Mesodermal cell (in vitro differentiated cells): ENCODE data around the gene CACNA1C.

Experiments
- H3K27ac ChIP-seq: 2 replicates; pipeline ENCODE4 v1.7.0; 2013; ENCODE audit warnings: mild to moderate bottlenecking, low read depth, low read length, moderate library complexity; ENCODE audit not compliant: severe bottlenecking
- H3K36me3 ChIP-seq: 2 replicates; pipeline ENCODE4 v1.7.1; 2013; ENCODE audit warnings: mild to moderate bottlenecking, low read length, moderate library complexity; ENCODE audit not compliant: control insufficient read depth, insufficient read depth
- H3K4me1 ChIP-seq: one replicate; pipeline ENCODE4 v1.7.1; 2013; ENCODE audit warnings: mild to moderate bottlenecking, low read length; ENCODE audit not compliant: insufficient read depth, control insufficient read depth, poor library complexity, severe bottlenecking
- H3K4me3 ChIP-seq: 2 replicates; pipeline ENCODE4 v1.7.0; 2013; ENCODE audit warnings: low read length, control low read depth, mild to moderate bottlenecking; ENCODE audit not compliant: insufficient read depth, poor library complexity, severe bottlenecking; ENCODE audit errors: extremely low read depth
- H3K9me3 ChIP-seq: 2 replicates; pipeline ENCODE4 v1.7.1; 2013; ENCODE audit warnings: mild to moderate bottlenecking, low read length, moderate library complexity; ENCODE audit not compliant: control insufficient read depth
- WGBS, 2 experiments: methylation state at CpG; one replicate each; pipeline ENCODE4 v1.1.5; 2013; ENCODE audit warnings: missing lambda C conversion rate in 2 of 2; ENCODE audit not compliant: insufficient coverage in 2 of 2; 5-methylcytosine and 5-hydroxymethylcytosine counted together

CACNA1C gene

DNA sequence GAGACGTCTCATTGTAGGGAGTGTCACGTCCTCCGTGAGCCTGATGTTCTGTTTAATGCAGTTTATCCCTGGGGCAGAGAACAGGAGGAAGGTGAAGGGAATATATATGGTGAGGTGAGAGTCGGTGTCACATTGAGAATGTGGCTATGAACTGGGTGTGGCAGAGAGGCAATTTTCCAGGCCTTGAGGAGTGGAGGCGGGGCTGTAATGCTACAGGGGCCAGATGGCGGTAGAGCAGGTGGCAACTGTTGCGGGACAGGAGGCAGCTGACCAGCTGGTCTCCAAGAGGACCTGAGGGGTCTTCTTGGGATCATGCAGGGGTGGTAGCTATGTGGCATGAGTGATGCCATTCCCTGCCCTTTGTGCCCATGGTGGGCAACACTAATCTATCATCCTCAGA is 59.6 kb downstream of the CACNA1C start:
- H3K9me3 ChIP-seq = no peaks in the 10 kb centered on the region
- H3K27ac ChIP-seq = no peak overlapping the region
- no peak overlapping the region for H3K4me3 ChIP-seq
- no peaks in the 10 kb centered on the region for H3K4me1 ChIP-seq
- WGBS, 2 experiments = 93 to 97% methylated on average over 6 to 7 of the region's 7 CpGs
- H3K36me3 ChIP-seq = no peaks in the 10 kb centered on the region

DNA sequence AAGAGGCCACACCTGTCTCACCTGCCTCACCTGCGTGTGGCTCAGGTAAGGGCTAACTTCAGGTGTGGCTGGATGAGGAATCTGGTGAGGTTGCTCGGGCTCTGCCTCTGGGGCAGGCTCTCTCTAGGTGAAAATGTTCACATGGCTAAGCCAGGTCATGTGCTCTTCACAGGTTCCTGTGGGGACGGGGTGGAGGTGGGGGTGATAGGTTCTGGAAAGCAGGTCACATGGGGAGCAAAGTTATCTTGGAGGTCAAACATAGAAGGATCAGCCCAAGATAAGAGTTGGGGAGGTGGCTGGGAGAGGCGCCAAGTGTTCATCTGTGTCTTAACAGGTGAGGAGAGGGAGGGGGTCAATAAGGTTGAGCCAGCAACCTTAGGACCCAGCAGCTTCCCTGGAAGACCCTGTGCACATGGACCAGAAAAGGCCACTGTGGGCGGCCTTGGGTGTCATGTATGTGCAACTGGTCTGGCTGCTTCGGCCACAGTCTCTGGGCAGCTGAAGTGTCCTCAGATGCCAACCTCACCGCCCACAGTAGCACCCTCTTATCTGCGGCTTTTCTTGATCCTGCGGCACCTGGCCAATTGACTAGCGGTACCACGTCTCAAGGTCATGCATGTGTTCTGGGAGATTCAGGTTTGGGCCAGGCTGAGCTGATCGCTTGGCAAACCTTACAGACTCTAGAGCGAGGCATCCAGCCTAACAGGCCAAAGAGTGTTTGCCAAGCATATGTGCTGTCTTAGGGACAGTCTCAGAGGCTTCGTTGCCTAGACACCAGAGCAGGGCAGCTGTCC is 60.5 kb downstream of the CACNA1C start:
- 98% methylated on average over 14 of the region's 14 CpGs for WGBS, 2 experiments
- H3K36me3 ChIP-seq = no peaks in the 10 kb centered on the region
- no peak overlapping the region for H3K27ac ChIP-seq
- no peaks in the 10 kb centered on the region for H3K4me1 ChIP-seq
- H3K4me3 ChIP-seq = no peak overlapping the region
- H3K9me3 ChIP-seq = no peaks in the 10 kb centered on the region

DNA sequence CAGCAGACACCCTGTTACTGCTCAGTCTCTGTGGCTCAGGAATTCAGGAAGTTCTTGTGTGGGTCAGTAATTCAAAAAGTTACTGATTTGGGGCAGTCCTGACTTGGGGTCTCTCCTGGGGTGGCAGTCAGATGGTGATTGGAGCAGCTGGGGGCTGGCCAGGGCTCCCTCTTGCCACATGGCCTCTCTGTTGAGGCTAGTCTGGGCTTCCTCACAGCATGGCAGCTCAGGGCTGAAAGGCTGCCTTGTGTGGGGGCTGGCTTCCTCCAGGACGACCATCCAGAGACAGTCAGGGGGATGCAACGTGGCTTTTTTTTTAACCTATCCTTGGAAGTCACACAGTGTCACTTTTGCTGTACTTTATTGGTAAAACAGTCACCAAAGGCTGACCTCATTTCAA is 61.3 kb downstream of the CACNA1C start:
- Histone ChIP-seq H3K27ac (no peak overlapping the region), H3K4me3 (no peak overlapping the region), H3K36me3 (no peaks in the 10 kb centered on the region), H3K4me1 (no peaks in the 10 kb centered on the region), H3K9me3 (no peaks in the 10 kb centered on the region)
- WGBS, 2 experiments = 39 to 71% methylated on average over 2 of the region's 2 CpGs

DNA sequence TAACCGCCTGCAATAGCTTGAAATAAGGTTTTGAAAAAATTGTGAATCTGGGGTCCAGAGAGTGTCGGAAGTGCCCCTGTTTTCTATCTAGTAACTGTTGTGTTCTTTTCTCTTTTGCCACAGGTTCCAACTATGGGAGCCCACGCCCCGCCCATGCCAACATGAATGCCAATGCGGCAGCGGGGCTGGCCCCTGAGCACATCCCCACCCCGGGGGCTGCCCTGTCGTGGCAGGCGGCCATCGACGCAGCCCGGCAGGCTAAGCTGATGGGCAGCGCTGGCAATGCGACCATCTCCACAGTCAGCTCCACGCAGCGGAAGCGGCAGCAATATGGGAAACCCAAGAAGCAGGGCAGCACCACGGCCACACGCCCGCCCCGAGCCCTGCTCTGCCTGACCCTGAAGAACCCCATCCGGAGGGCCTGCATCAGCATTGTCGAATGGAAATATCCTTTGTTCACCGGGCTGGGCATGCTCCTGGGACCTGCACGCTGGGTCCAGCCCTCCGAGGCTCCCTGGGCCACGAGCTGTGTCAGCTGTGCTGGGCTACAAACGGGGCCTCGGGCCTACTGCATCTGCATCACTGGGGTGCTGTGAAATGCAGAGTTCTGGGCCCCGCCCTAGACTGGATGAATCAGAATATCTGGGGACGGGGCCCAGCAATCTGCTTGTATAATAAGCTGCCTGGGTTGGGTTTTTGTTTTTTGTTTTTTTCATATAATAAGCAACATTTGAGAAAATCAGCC is 62.5 kb downstream of the CACNA1C start:
- 94 to 96% methylated on average over 26 to 28 of the region's 31 CpGs for WGBS, 2 experiments
- no peak overlapping the region for H3K4me3 ChIP-seq
- H3K36me3 ChIP-seq = no peaks in the 10 kb centered on the region
- no peak overlapping the region for H3K27ac ChIP-seq
- no peaks in the 10 kb centered on the region for H3K4me1 ChIP-seq
- no peaks in the 10 kb centered on the region for H3K9me3 ChIP-seq

DNA sequence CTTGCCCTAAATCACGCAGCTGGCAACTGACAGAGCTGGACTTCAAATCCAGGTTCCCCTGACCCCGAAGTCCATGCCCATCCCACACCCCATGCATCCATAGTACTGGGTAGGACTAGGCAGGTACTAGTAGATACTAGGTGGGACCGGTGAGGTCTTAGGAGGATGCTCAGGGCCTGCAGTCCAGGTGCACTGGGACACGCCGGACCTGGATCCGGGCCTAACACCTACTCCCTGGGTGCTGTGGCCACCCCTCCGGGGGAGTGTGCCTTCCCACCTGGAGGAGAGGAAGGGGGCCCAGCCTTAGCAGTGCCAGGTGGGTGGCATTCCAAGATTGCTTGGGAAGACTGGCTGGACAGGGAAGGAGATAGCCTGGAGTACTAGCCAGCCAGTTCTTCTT is 64.8 kb downstream of the CACNA1C start:
- Histone ChIP-seq H3K9me3 (no peaks in the 10 kb centered on the region), H3K27ac (no peak overlapping the region), H3K4me1 (no peaks in the 10 kb centered on the region), H3K36me3 (peaks cover 3% of the 10 kb centered on the region), H3K4me3 (no peak overlapping the region)
- WGBS, 2 experiments = 95 to 100% methylated on average over 5 to 6 of the region's 7 CpGs

DNA sequence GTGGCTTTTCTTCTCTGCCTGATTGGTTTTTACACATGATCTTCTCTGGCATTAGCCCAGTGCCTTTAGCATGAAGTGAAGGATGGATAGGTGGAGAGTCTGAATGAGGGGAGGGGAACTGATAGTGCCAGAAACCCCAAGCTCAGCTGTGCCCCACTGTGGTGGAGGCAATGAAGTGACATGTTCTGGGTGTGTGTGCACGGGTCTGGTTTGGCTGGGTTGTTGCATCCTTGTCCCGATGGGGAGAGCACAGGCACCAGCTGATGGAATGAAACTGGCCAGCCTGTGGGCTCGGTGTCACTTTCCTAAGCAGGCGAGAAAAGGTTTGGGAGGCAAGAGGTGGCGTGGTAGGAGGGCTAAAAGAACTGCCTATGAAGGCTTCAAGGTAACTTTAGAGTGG is 65.3 kb downstream of the CACNA1C start:
- Histone ChIP-seq H3K36me3 (peaks cover 3% of the 10 kb centered on the region), H3K27ac (no peak overlapping the region), H3K9me3 (no peaks in the 10 kb centered on the region), H3K4me3 (no peak overlapping the region), H3K4me1 (no peaks in the 10 kb centered on the region)
- WGBS, 2 experiments = 95% methylated on average over 4 to 5 of the region's 5 CpGs

DNA sequence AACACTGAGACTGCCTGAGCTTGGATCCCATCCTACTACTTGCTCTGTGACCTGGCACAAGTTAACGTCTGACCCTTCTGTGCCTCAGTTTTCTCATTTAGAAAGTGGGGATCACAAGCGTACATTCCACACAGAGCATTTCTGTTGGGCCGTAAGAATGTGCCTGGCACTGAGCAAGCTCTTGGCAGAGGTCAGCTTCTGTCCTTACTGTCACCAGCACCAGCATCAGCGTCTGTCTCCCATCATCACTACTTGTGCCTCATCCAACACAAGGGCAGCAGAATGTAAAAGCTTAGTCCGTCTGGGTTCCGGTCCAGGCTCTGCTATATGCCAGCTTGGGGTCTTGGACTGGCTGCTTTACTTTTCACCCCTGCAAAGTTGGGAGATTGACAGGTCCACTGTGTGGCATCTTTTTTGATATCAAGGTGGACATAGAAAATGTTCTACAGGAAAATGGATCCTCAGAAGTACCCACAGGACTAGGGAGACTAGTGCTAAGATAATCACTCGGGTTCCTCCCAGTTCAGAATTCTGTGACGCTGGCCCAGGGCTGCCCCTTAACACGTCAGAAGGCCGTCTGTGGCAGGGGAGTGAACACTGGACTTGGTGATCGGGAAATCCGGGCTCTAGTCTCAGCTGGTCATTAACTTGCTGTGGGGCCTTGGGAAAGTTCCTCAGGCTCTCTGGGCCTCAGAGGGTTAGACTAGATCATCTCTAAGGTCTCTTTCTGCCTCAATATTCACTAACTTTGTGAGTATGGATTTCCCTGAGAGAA is 65.9 kb downstream of the CACNA1C start:
- no peaks in the 10 kb centered on the region for H3K4me1 ChIP-seq
- no peak overlapping the region for H3K4me3 ChIP-seq
- H3K36me3 ChIP-seq = peaks cover 3% of the 10 kb centered on the region
- no peak overlapping the region for H3K27ac ChIP-seq
- H3K9me3 ChIP-seq = no peaks in the 10 kb centered on the region
- WGBS, 2 experiments = 89 to 91% methylated on average over 11 to 12 of the region's 12 CpGs

DNA sequence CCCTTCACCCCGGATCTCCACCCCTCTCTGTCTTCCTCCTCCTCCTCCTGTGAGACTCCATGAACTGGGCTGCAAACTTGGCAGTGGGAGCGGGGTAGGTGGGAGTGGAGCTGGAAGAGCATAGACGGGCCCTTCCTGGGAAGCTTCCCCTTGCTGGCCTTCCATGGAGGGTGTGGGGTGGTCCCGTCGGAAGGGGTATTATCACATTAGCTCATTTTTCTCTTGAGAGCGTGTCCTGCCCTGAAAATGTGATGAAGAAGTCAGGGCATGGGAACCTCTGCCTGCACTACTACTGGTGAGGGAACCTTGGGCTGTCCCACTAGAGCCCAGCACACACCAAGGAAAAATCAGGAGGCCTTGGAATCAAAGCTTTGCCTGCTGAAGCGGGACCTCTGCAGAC is 66.5 kb downstream of the CACNA1C start:
- 93 to 100% methylated on average over 1 to 4 of the region's 7 CpGs for WGBS, 2 experiments
- Histone ChIP-seq H3K9me3 (no peaks in the 10 kb centered on the region), H3K36me3 (peaks cover 3% of the 10 kb centered on the region), H3K4me3 (no peak overlapping the region), H3K27ac (no peak overlapping the region), H3K4me1 (no peaks in the 10 kb centered on the region)

DNA sequence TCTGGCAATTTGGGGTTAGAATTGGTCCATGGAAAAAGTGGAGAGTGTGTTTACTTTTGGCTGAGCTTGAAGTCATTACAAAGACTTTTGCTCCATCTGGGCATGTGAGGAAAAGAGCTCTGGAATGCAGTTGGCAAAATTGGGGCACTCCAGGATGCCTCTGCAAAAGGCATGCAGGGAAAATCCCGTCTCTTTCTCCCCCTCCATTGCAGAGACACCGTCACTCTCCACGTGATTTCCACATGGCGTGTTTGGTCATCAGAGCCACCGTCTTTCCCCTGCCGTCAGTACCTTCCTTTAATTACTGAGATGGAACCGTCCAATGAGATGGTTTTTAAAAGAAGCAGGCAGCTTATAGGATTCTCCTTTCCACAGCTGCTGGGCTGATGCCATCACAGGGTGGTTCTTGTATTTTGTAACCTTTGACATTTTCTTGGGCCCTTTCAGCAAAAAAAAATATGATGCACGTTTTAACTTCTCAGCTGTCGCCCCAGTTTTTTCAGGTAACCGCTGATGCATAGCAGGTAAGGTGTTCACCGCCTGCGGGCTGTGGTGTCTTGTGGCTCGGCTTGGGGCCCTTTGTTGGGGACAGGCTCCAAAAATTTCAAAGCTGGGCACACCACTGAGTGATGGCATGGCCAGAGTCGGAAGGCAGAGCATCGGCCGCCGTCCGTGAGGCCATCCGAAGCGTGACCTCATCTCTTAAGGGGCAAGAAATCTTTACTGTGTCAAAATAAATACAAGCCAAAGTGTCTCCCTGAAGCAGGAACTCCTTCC is 68.4 kb downstream of the CACNA1C start:
- no peak overlapping the region for H3K27ac ChIP-seq
- no peaks in the 10 kb centered on the region for H3K9me3 ChIP-seq
- no peaks in the 10 kb centered on the region for H3K4me1 ChIP-seq
- no peak overlapping the region for H3K4me3 ChIP-seq
- H3K36me3 ChIP-seq = peaks cover 3% of the 10 kb centered on the region
- 88 to 98% methylated on average over 16 to 18 of the region's 20 CpGs for WGBS, 2 experiments

DNA sequence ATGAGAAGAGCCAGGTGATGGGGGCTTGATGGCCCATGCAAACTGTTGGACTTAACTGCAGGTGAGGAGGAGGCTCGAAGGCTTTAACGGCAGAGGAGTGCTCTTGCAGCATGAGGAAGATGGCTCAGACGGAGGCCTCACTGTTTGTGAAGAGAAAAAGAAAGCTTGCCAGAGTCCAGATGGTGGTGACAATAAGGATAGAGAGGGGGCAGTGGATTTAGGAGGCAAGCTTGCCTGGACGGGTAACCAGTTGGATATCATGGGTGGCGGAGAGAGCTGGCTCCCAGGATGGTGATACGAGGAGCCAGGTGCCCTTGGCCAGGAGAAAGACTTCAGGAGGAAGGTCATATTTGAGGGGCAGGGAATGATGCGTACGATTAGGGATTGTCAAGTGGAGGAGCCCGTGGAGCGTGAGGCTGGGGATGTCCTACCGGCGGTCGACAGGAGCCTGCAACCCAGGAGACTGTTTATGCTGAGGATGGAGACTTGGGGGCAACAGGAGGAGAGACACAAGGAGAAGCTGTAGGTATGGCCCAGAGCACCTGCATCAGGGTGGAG is 71.8 kb downstream of the CACNA1C start:
- H3K36me3 ChIP-seq = peaks cover 3% of the 10 kb centered on the region
- 92 to 93% methylated on average over 13 of the region's 13 CpGs for WGBS, 2 experiments

More for the DNA sequence above, 71.8 kb downstream of the CACNA1C start:
- no peak overlapping the region for H3K4me3 ChIP-seq
- no peaks in the 10 kb centered on the region for H3K4me1 ChIP-seq
- no peak overlapping the region for H3K27ac ChIP-seq
- H3K9me3 ChIP-seq = no peaks in the 10 kb centered on the region
